ENCODE results near the gene MGMT. TPM values are rescaled to one million over a fixed set of nuclear protein-coding genes. Genes with fewer than 3 reads are reported as not detected.

Gene MGMT
- total and polyA plus RNA-seq, 2 donors (not counting 1 experiment from before 2014, with no cell fraction given): 1.9 to 29.1 TPM

DNA sequence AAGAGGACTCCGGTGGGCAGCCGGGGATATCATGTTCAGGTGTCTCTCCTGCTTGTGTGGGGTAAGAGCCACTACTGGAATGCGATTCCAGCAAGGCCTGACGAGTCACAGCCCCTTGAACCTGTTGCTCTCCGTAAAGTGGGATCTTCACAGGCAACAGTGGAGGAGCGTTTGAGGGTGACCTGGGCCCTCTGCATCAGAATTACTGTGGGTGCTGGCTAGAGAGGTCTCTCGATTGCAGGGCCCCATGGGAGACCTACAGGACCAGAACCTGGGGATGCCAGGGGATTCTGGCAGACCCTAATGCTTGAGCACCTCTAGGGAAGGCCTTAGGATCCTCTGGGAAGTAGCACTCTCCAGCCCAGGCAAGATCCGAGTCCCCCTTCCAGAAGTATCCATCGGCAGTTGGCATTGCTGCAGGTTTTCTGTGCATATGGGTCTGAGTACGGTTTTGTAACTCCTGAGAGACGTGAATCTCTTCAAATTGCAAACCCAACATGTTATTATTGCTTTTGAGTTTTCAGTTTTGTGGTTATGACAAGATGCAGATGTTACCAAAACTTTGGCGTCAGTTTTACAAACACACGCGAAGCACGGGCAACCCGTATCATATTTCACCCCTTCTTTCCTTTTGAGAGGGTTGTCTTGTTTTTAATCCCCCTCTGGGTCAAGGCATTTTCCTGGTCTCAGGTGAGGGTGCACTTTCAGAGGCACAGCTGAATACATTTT, 4.6 kb downstream of the MGMT start:
- Histone ChIP-seq H3K4me2 (ENCODE audit: extremely low read depth, insufficient read depth, low read length) (no peak overlapping the region), H3K27me3 (ENCODE audit: control insufficient read depth, insufficient read depth, low read length) (no peaks in the 10 kb centered on the region), H4K20me1 (ENCODE audit: control insufficient read depth, extremely low read depth, insufficient read depth, low read length) (no peaks in the 10 kb centered on the region), H3K4me3 (replicated peaks in 1 of 4; ENCODE audit: control extremely low read depth in 1 of 4, insufficient read depth in 1 of 4, low read depth in 3 of 4, low read length in 4 of 4) (no peak overlapping the region), H2AFZ (ENCODE audit: low read length) (no peak overlapping the region), H3K9me3 (ENCODE audit: control insufficient read depth, insufficient read depth, low read depth, low read length) (no peaks in the 10 kb centered on the region), H3K27ac (ENCODE audit: insufficient read depth, low read length) (no peak overlapping the region), H3K36me3 (ENCODE audit: control insufficient read depth, insufficient read depth, low read length) (peaks cover 2% of the 10 kb centered on the region), H3K79me2 (ENCODE audit: control insufficient read depth, insufficient read depth, low read length) (no peaks in the 10 kb centered on the region), H3K4me1 (ENCODE audit: control insufficient read depth, extremely low read depth, insufficient read depth, low read length) (no peaks in the 10 kb centered on the region), H3K9ac (ENCODE audit: insufficient read depth, low read length) (no peak overlapping the region)
- TF ChIP-seq EZH2 (IDR thresholded peaks at IDR 0.05; ENCODE audit: low read length, missing control alignments): no peak
- TF ChIP-seq, protein P1, sequence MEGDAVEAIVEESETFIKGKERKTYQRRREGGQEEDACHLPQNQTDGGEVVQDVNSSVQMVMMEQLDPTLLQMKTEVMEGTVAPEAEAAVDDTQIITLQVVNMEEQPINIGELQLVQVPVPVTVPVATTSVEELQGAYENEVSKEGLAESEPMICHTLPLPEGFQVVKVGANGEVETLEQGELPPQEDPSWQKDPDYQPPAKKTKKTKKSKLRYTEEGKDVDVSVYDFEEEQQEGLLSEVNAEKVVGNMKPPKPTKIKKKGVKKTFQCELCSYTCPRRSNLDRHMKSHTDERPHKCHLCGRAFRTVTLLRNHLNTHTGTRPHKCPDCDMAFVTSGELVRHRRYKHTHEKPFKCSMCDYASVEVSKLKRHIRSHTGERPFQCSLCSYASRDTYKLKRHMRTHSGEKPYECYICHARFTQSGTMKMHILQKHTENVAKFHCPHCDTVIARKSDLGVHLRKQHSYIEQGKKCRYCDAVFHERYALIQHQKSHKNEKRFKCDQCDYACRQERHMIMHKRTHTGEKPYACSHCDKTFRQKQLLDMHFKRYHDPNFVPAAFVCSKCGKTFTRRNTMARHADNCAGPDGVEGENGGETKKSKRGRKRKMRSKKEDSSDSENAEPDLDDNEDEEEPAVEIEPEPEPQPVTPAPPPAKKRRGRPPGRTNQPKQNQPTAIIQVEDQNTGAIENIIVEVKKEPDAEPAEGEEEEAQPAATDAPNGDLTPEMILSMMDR (conservative IDR thresholded peaks at IDR 0.05 in 1 of 2, IDR thresholded peaks at IDR 0.05 in 1 of 2; ENCODE audit: low read depth in 1 of 2, low read length in 2 of 2): no peak
- peak in 1 of 2 donors; percentile 46 for DNase-seq (ENCODE audit: low read depth in 2 of 2)

GRCh38 chr10:129472696-129473555, 5.9 kb downstream of the MGMT start:
- no peaks in the 10 kb centered on the region for H4K20me1 ChIP-seq (ENCODE audit: control insufficient read depth, extremely low read depth, insufficient read depth, low read length)
- no peak overlapping the region for H2AFZ ChIP-seq (ENCODE audit: low read length)
- no peak overlapping the region for H3K4me3 ChIP-seq (replicated peaks in 1 of 4; ENCODE audit: control extremely low read depth in 1 of 4, insufficient read depth in 1 of 4, low read depth in 3 of 4, low read length in 4 of 4)
- H3K79me2 ChIP-seq (ENCODE audit: control insufficient read depth, insufficient read depth, low read length): no peaks in the 10 kb centered on the region
- H3K4me2 ChIP-seq (ENCODE audit: extremely low read depth, insufficient read depth, low read length): no peak overlapping the region
- H3K27ac ChIP-seq (ENCODE audit: insufficient read depth, low read length): no peak overlapping the region
- DNase-seq (ENCODE audit: low read depth in 2 of 2): no peak
- no peak for TF ChIP-seq EZH2 (IDR thresholded peaks at IDR 0.05; ENCODE audit: low read length, missing control alignments)
- TF ChIP-seq, protein P1 (conservative IDR thresholded peaks at IDR 0.05 in 1 of 2, IDR thresholded peaks at IDR 0.05 in 1 of 2; ENCODE audit: low read depth in 1 of 2, low read length in 2 of 2): no peak
- no peaks in the 10 kb centered on the region for H3K4me1 ChIP-seq (ENCODE audit: control insufficient read depth, extremely low read depth, insufficient read depth, low read length)
- peaks cover 2% of the 10 kb centered on the region for H3K36me3 ChIP-seq (ENCODE audit: control insufficient read depth, insufficient read depth, low read length)
- no peaks in the 10 kb centered on the region for H3K27me3 ChIP-seq (ENCODE audit: control insufficient read depth, insufficient read depth, low read length)
- H3K9me3 ChIP-seq (ENCODE audit: control insufficient read depth, insufficient read depth, low read depth, low read length): no peaks in the 10 kb centered on the region
- no peak overlapping the region for H3K9ac ChIP-seq (ENCODE audit: insufficient read depth, low read length)

DNA sequence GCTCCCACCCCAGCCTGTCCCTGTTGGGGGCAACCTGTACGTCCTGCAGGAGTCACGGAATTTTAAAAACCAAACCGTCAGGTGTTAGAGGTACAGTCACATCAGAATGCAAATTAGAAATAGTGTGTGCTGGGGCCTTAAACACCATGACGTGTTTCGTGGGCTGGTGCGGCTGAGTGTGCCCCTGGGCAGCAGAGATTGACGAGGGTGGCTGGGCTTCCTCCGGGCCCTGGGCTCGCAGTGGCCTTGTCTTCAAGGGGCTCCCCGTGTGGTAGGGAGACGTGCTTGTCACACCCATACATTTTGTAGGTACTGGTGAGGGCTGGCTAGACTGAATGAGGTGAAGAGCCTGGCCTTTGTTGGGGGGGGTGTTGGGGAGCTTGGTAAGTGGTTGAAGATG, 7.6 kb downstream of the MGMT start:
- no peak for DNase-seq (ENCODE audit: low read depth in 2 of 2)
- no peak overlapping the region for H3K9ac ChIP-seq (ENCODE audit: insufficient read depth, low read length)

More for the DNA sequence above, 7.6 kb downstream of the MGMT start:
- Histone ChIP-seq H3K4me2 (ENCODE audit: extremely low read depth, insufficient read depth, low read length) (no peak overlapping the region), H4K20me1 (ENCODE audit: control insufficient read depth, extremely low read depth, insufficient read depth, low read length) (no peaks in the 10 kb centered on the region), H3K27me3 (ENCODE audit: control insufficient read depth, insufficient read depth, low read length) (no peaks in the 10 kb centered on the region), H3K9me3 (ENCODE audit: control insufficient read depth, insufficient read depth, low read depth, low read length) (no peaks in the 10 kb centered on the region), H3K4me1 (ENCODE audit: control insufficient read depth, extremely low read depth, insufficient read depth, low read length) (no peaks in the 10 kb centered on the region), H3K4me3 (replicated peaks in 1 of 4; ENCODE audit: control extremely low read depth in 1 of 4, insufficient read depth in 1 of 4, low read depth in 3 of 4, low read length in 4 of 4) (no peak overlapping the region), H3K36me3 (ENCODE audit: control insufficient read depth, insufficient read depth, low read length) (peaks cover 2% of the 10 kb centered on the region), H3K27ac (ENCODE audit: insufficient read depth, low read length) (no peak overlapping the region), H2AFZ (ENCODE audit: low read length) (no peak overlapping the region), H3K79me2 (ENCODE audit: control insufficient read depth, insufficient read depth, low read length) (no peaks in the 10 kb centered on the region)
- TF ChIP-seq, protein P1 (conservative IDR thresholded peaks at IDR 0.05 in 1 of 2, IDR thresholded peaks at IDR 0.05 in 1 of 2; ENCODE audit: low read depth in 1 of 2, low read length in 2 of 2): no peak
- TF ChIP-seq EZH2 (IDR thresholded peaks at IDR 0.05; ENCODE audit: low read length, missing control alignments): no peak

All from fibroblast of lung (primary cell).